GM18873 (cell line): ENCODE measurements around the gene TAS2R41.

Source experiments
- ATAC-seq: cut with Tn5 transposase; IDR thresholded peaks from one replicate; pipeline ENCODE4 v1.9.1; 2021; ENCODE audit warnings: mild to moderate bottlenecking, moderate library complexity, moderate number of reproducible peaks; ENCODE audit not compliant: unreplicated experiment, low FRiP score

The TAS2R41 gene

GRCh38 chr7:143477501-143478150 is at the start of gene TAS2R41:
Gene TAS2R41 (plus strand): TSS chr7:143477873. CDS start chr7:143477873, 0 bp downstream.
- ATAC-seq: no peak

GRCh38 chr7:143429770-143430698 is 47.6 kb upstream of the TAS2R41 start:
- no peak for ATAC-seq

- ATAC-seq: no peak
Observed at GRCh38 chr7:143431109-143431508, 46.6 kb upstream of the TAS2R41 start.

GRCh38 chr7:143433759-143434158 is 43.9 kb upstream of the TAS2R41 start:
- ATAC-seq: no peak

- ATAC-seq: no peak
Observed at GRCh38 chr7:143434660-143435059, 43.0 kb upstream of the TAS2R41 start.

- ATAC-seq: no peak
Observed at GRCh38 chr7:143435266-143435665, 42.4 kb upstream of the TAS2R41 start.

- peak; percentile 89 for ATAC-seq
Observed at GRCh38 chr7:143436325-143436946, 41.2 kb upstream of the TAS2R41 start.

GRCh38 chr7:143437578-143437977 is 40.1 kb upstream of the TAS2R41 start:
- no peak for ATAC-seq

GRCh38 chr7:143439866-143440265 is 37.8 kb upstream of the TAS2R41 start:
- no peak for ATAC-seq

- no peak for ATAC-seq
Observed at GRCh38 chr7:143443153-143443552, 34.5 kb upstream of the TAS2R41 start, which contains the start of gene TAS2R60. Gene TAS2R60 (plus strand): TSS chr7:143443453. CDS start chr7:143443453, 0 bp downstream.

GRCh38 chr7:143444063-143444782 is 33.5 kb upstream of the TAS2R41 start:
- no peak for ATAC-seq

- ATAC-seq: no peak
Observed at GRCh38 chr7:143444785-143445184, 32.9 kb upstream of the TAS2R41 start.

GRCh38 chr7:143447466-143447865 is 30.2 kb upstream of the TAS2R41 start:
- ATAC-seq: no peak

- ATAC-seq: no peak
Observed at GRCh38 chr7:143448429-143448828, 29.2 kb upstream of the TAS2R41 start.

- no peak for ATAC-seq
Observed at GRCh38 chr7:143449793-143450192, 27.9 kb upstream of the TAS2R41 start.

- ATAC-seq: no peak
Observed at GRCh38 chr7:143451122-143451521, 26.6 kb upstream of the TAS2R41 start.

GRCh38 chr7:143451746-143452145 is 25.9 kb upstream of the TAS2R41 start:
- no peak for ATAC-seq

GRCh38 chr7:143452495-143452894 is 25.2 kb upstream of the TAS2R41 start:
- no peak for ATAC-seq

- ATAC-seq: no peak
Observed at GRCh38 chr7:143454091-143454680, 23.5 kb upstream of the TAS2R41 start.

- no peak for ATAC-seq
Observed at GRCh38 chr7:143455491-143455890, 22.2 kb upstream of the TAS2R41 start.
